ENCODE results near the gene ATP2A2. TPM values are rescaled to one million over a fixed set of nuclear protein-coding genes. Genes with fewer than 3 reads are reported as not detected.
A peak's percentile ranks its signal among the peaks of the same experiment; 100 is the strongest.

Gene ATP2A2
- total and polyA plus RNA-seq, 10 donors: 7.8 to 143 (median 107) TPM

DNA sequence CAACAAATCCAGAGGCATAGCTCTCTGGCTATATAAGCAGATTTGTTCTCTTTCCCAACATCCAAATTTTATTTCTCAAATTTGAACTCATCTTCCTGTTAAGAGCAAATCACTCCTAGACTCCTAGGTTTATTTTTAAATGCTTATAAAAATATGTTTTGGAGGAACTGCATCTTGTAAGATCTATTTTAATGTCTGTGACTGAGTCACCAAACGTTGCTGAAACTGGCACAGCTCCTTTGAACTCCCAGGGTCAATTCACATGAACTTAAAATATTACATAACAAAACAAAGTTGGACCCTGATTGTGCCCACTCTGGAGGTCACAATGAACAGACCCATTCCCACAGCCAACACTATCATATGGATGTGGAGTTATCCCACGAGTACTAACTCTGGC is 98.6 kb downstream of the ATP2A2 start:
- 68 to 75% (median 71%) methylated on average over 2 of the region's 2 CpGs for WGBS, 5 donors
- no peaks in the 10 kb centered on the region for H3K27me3 ChIP-seq (replicated peaks in 1 of 7)
- DNase-seq: no peak
- no peak overlapping the region for H3K4me3 ChIP-seq
- peaks cover 2 to 100% (median 83%) of the 10 kb centered on the region in 6 donors for H3K36me3 ChIP-seq
- intact Hi-C loops (cut with DNase I; ENCODE audit: low total_unique reads): no loop called here
- TF ChIP-seq POLR2A (IDR thresholded peaks at IDR 0.05) (no peak), CTCF (IDR thresholded peaks at IDR 0.05 in 8 of 11, conservative IDR thresholded peaks at IDR 0.05 in 3 of 11) (no peak), POLR2AphosphoS5 (IDR thresholded peaks at IDR 0.05) (no peak)
- H3K9me3 ChIP-seq: no peaks in the 10 kb centered on the region
- H3K27ac ChIP-seq: peak overlapping the region in 7 of 8 donors; percentile 29 to 54 (median 40)
- peaks cover 0 to 36% (median 9%) of the 10 kb centered on the region in 6 donors for H3K4me1 ChIP-seq

DNA sequence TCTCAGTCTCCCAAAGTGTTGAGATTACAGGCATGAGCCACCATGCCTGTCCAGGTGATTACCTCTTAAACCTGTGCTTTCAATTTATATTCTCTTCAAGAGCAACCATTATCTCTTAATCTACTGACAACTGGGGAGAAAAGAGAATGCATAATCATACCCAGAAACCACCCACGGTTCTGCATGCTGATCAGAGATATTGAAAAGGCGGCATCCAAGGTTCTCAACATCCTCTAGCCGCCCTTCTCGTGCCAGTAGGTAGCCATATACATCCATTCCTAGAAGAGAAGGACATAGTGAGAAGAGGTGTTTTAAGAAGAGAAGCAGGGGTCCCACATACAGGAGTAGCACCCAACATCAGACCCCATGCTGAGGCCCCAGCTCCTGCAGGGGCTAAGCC is 101.6 kb downstream of the ATP2A2 start:
- WGBS, 5 donors: 81 to 94% (median 89%) methylated on average over 4 of the region's 4 CpGs
- peaks cover 0 to 37% (median 7%) of the 10 kb centered on the region in 6 donors for H3K4me1 ChIP-seq
- no peak overlapping the region for H3K4me3 ChIP-seq
- TF ChIP-seq POLR2A (IDR thresholded peaks at IDR 0.05): no peak
- TF ChIP-seq POLR2AphosphoS5 (IDR thresholded peaks at IDR 0.05): no peak
- no peak for TF ChIP-seq CTCF (IDR thresholded peaks at IDR 0.05 in 8 of 11, conservative IDR thresholded peaks at IDR 0.05 in 3 of 11)
- no peak for DNase-seq
- peaks cover 2 to 100% (median 83%) of the 10 kb centered on the region in 6 donors for H3K36me3 ChIP-seq
- no peak overlapping the region for H3K27ac ChIP-seq
- no peaks in the 10 kb centered on the region for H3K27me3 ChIP-seq (replicated peaks in 1 of 7)
- intact Hi-C loops (cut with DNase I; ENCODE audit: low total_unique reads): no loop called here
- no peaks in the 10 kb centered on the region for H3K9me3 ChIP-seq

Small RNAs within 50 kb of the gene (small RNA-seq; reads per million reads assigned to genes)
- gene RN7SL769P: 0 reads per million in 4 donors

Other genes with a start within 250 kb of the ATP2A2 start
- gene C12orf76, start 232.7 kb upstream of the ATP2A2 start, total RNA-seq: 10 to 100 TPM; 12.9 to 19.9 (median 17.8) TPM
- gene C12orf76, start 232.7 kb upstream of the ATP2A2 start, polyA plus RNA-seq: 10 to 100 TPM; 15.2 to 21.5 (median 16.4) TPM
- 10 to 100 TPM in 1 of 7 donors, 1 to 10 TPM in 6; 4.5 to 10.1 (median 6.3) TPM for gene IFT81, start 156.9 kb upstream of the ATP2A2 start, total RNA-seq
- 1 to 10 TPM; 1.8 to 2.9 (median 2.8) TPM for gene IFT81, start 156.9 kb upstream of the ATP2A2 start, polyA plus RNA-seq
- gene ANAPC7, start 122.5 kb downstream of the ATP2A2 start, total RNA-seq: 10 to 100 TPM; 40.9 to 78.0 (median 53.9) TPM
- gene ANAPC7, start 122.5 kb downstream of the ATP2A2 start, polyA plus RNA-seq: 10 to 100 TPM; 32.2 to 51.3 (median 42.4) TPM
- gene ARPC3, start 169.1 kb downstream of the ATP2A2 start, total RNA-seq: 100 to 1,000 TPM; 301 to 568 (median 353) TPM
- gene ARPC3, start 169.1 kb downstream of the ATP2A2 start, polyA plus RNA-seq: 100 to 1,000 TPM; 614 to 762 (median 699) TPM
- gene GPN3, start 187.0 kb downstream of the ATP2A2 start, total RNA-seq: 10 to 100 TPM; 12.5 to 29.9 (median 19.8) TPM
- gene GPN3, start 187.0 kb downstream of the ATP2A2 start, polyA plus RNA-seq: 10 to 100 TPM; 11.6 to 21.2 (median 18.7) TPM
- gene FAM216A, start 187.6 kb downstream of the ATP2A2 start, total RNA-seq: 10 to 100 TPM in 2 of 7 donors, 1 to 10 TPM in 5; 6.9 to 19.4 (median 8.1) TPM
- 10 to 100 TPM; 10.1 to 17.5 (median 15.9) TPM for gene FAM216A, start 187.6 kb downstream of the ATP2A2 start, polyA plus RNA-seq
- gene VPS29, start 220.9 kb downstream of the ATP2A2 start, total RNA-seq: 100 to 1,000 TPM in 4 of 7 donors, 10 to 100 TPM in 3; 77.9 to 131 (median 103) TPM
- 100 to 1,000 TPM; 152 to 228 (median 193) TPM for gene VPS29, start 220.9 kb downstream of the ATP2A2 start, polyA plus RNA-seq
- gene RAD9B, start 221.1 kb downstream of the ATP2A2 start, total RNA-seq: 1 to 10 TPM in 6 of 7 donors, under 1 TPM in 1; 0.67 to 2.2 (median 1.4) TPM
- gene RAD9B, start 221.1 kb downstream of the ATP2A2 start, polyA plus RNA-seq: under 1 TPM; 0.35 to 0.74 (median 0.61) TPM